HepG2 (cell line): ENCODE data around the gene EPB41L2. TPM values are rescaled to one million over a fixed set of nuclear protein-coding genes. Genes with fewer than 3 reads are reported as not detected.

Experiments
- ATAC-seq: fragments of 200-7000 bp; cut with Tn5 transposase; 3 replicates; pipeline ENCODE4 v1.9.1; 2020; ENCODE audit warnings: mild to moderate bottlenecking, moderate library complexity
- BruUV-seq: library from RNA; stranded (reverse); fragments of 400-500 nt; replicated peaks from 2 replicates; lab custom pipeline; 2021; lab: Mats Ljungman, UMichigan
- CTCF ChIA-PET: fragments of 300-600 bp; formaldehyde crosslinking; extraction: SDS; loops from one replicate; lab custom pipeline; 2021; ENCODE audit warnings: low total read pairs, inconsistent platforms, low intra/inter-chr PET ratio; lab: Yijun Ruan, JAX
- POLR2A ChIA-PET: fragments of 350-600 bp; sonication (Branson Sonifier 250); formaldehyde crosslinking; loops from one replicate; lab custom pipeline; 2020; ENCODE audit warnings: antibody characterized with exemption, inconsistent platforms; lab: Yijun Ruan, JAX
- DNase-seq: peaks from one replicate; pipeline ENCODE4 v3.0.0-alpha.2; 2015; ENCODE audit warnings: low spot score
- FAIRE-seq: peaks from 3 replicates; lab custom pipeline; 2011; peaks lifted over from hg19 to GRCh38; lab: Jason Lieb, UNC
- H2AFZ ChIP-seq: one replicate; pipeline ENCODE4 v1.6.1; 2011; ENCODE audit warnings: low read length, inconsistent platforms
- H3K27ac ChIP-seq: fragments of 300-600 bp; 3 replicates; pipeline ENCODE4 v1.8.0; 2011; ENCODE audit warnings: mixed run types, mild to moderate bottlenecking, mixed read lengths, low read length, inconsistent platforms; ENCODE audit not compliant: insufficient read depth; ENCODE audit errors: extremely low read length
- H3K27me3 ChIP-seq, 2 experiments: fragments of 200-600 bp in 1 of 2; 2 replicates in 1 of 2; 3 replicates in 1 of 2; pipeline versions ENCODE4 v1.6.0 to v1.8.0; 2011; ENCODE audit warnings: low read length in 2 of 2, mild to moderate bottlenecking in 2 of 2, moderate library complexity in 2 of 2, inconsistent platforms in 1 of 2; ENCODE audit not compliant: insufficient read depth in 2 of 2, control insufficient read depth in 1 of 2
- H3K36me3 ChIP-seq, 2 experiments: fragments of 200-600 bp in 1 of 2; replicated peaks in 1 of 2; 2 replicates in 1 of 2; 3 replicates in 1 of 2; pipeline versions ENCODE4 v1.5.1 to v1.8.0; 2011; ENCODE audit warnings: low read length in 2 of 2, inconsistent platforms in 1 of 2; ENCODE audit not compliant: insufficient read depth in 2 of 2, control insufficient read depth in 1 of 2
- H3K4me1 ChIP-seq: 2 replicates; pipeline ENCODE4 v1.5.1; 2012; ENCODE audit warnings: low read length, inconsistent platforms; ENCODE audit not compliant: insufficient read depth
- H3K4me2 ChIP-seq: 2 replicates; pipeline ENCODE4 v1.6.0; 2011; ENCODE audit warnings: low read depth, low read length, inconsistent platforms
- H3K4me3 ChIP-seq, 3 experiments: fragments of 200-600 bp in 1 of 3; sonication (generic), shearing (Covaris generic) in 1 of 3; replicated peaks in 1 of 3; 2 replicates each; pipeline ENCODE4 v1.5.1; 2011 to 2016; ENCODE audit warnings: low read length in 3 of 3, inconsistent platforms in 2 of 3, low read depth in 2 of 3, mild to moderate bottlenecking in 2 of 3, control low read depth in 1 of 3, mixed read lengths in 1 of 3; ENCODE audit not compliant: insufficient read depth in 1 of 3
- H3K79me2 ChIP-seq: one replicate; pipeline ENCODE4 v1.6.1; 2011; ENCODE audit warnings: low read length, inconsistent platforms; ENCODE audit not compliant: insufficient read depth
- H3K9ac ChIP-seq: 2 replicates; pipeline ENCODE4 v1.6.0; 2011; ENCODE audit warnings: mild to moderate bottlenecking, low read depth, low read length, inconsistent platforms; ENCODE audit not compliant: insufficient read depth
- H3K9me3 ChIP-seq: 2 replicates; pipeline ENCODE4 v1.5.1; 2012; ENCODE audit warnings: mild to moderate bottlenecking, low read length
- H4K20me1 ChIP-seq: 2 replicates; pipeline ENCODE4 v1.6.0; 2011; ENCODE audit warnings: inconsistent platforms, mild to moderate bottlenecking, low read length, moderate library complexity; ENCODE audit not compliant: insufficient read depth
- ZNF598 ChIP-seq: sonication (generic); formaldehyde crosslinking; IDR thresholded peaks from 2 replicates; pipeline ENCODE4 v1.5.1; 2020; ENCODE audit warnings: mild to moderate bottlenecking, missing genetic modification reagents, borderline replicate concordance
- ZNF615 ChIP-seq: sonication (generic); formaldehyde crosslinking; IDR thresholded peaks from 2 replicates; pipeline ENCODE4 v1.5.0; 2020; ENCODE audit warnings: mild to moderate bottlenecking, missing genetic modification reagents, borderline replicate concordance
- WGBS: methylation state at CpG from one replicate; pipeline ENCODE4 v1.1.6; 2017; ENCODE audit warnings: low lambda C conversion rate; 5-methylcytosine and 5-hydroxymethylcytosine counted together
- in situ Hi-C: cut with HindIII; loops from 2 replicates; pipeline ENCODE4 v1.10.0; 2017; ENCODE audit warnings: low pct_unique_long_range_greater_than_20kb; ENCODE audit not compliant: extremely low pct_ligation_motif_present
- intact Hi-C: fragments of 100-400 bp; cut with micrococcal nuclease; formaldehyde crosslinking; loops from one replicate; pipeline ENCODE4 v1.10.0; 2022; ENCODE audit not compliant: unreplicated experiment
- polyA plus RNA-seq, 8 experiments: library from polyadenylated mRNA; depleted of rRNA in 3 of 8; stranded (reverse) in 7 of 8; unstranded in 1 of 8; fragments of >200 nt; fragmentation: Illumina TruSeq in 4 of 8; extraction: Trizol in 4 of 8; gene quantifications; 2 replicates each; pipeline versions ENCODE4 v1.2.1 to v1.2.3, GENCODE V29; 2011 to 2016; ENCODE audit warnings: low read depth in 4 of 8, missing spikeins in 1 of 8, mixed read lengths in 1 of 8; ENCODE audit not compliant: insufficient read depth in 1 of 8
- total RNA-seq, 5 experiments: library from RNA; depleted of rRNA; stranded (reverse); fragments of >200 nt; fragmentation: Illumina TruSeq; extraction: Trizol; gene quantifications; 2 replicates each; pipeline ENCODE4 v1.2.3, GENCODE V29; 2016; ENCODE audit warnings: low read depth in 1 of 5
- TF ChIP-seq, protein P1 (sequence below): fragments of 450-650 bp; IDR thresholded peaks from 2 replicates; pipeline ENCODE4 v1.6.1; 2017
- TF ChIP-seq, protein P2 (sequence below): sonication (generic); formaldehyde crosslinking; IDR thresholded peaks from 2 replicates; pipeline ENCODE4 v1.5.0; 2020; ENCODE audit warnings: mild to moderate bottlenecking, missing genetic modification reagents
- TF ChIP-seq, protein P3 (sequence below): sonication (generic); formaldehyde crosslinking; IDR thresholded peaks from 2 replicates; pipeline ENCODE4 v1.4.0; 2020; ENCODE audit warnings: low read depth, mild to moderate bottlenecking, missing genetic modification reagents

The EPB41L2 gene
- total and polyA plus RNA-seq, 2 of the 13 experiments (the other 11 are each of a cell fraction or from before 2014, with no cell fraction given): 41.7 to 56.4 TPM

DNA sequence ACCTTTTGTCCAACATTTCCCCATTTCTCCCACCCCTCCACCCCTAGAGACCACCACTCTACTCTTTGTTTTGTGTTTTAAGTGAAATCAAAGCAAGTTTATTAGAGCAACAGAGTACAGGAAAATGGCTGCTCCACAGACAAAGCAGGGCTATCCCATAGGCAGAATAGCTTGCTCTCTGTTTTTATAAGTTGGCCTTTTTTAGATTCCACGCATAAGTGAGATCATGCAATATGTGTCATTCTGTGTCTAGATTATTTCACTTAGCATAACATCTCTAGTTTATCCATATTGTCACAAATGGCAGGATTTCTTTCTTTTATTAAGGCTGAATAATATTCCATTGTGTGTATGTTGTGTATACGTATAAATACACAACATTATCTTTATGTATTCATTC lies 266.0 kb downstream of the EPB41L2 start:
- Histone ChIP-seq H3K9ac (no peak overlapping the region), H3K4me1 (no peaks in the 10 kb centered on the region), H3K4me3 (no peak overlapping the region), H2AFZ (no peak overlapping the region), H4K20me1 (no peaks in the 10 kb centered on the region), H3K36me3 (no peaks in the 10 kb centered on the region), H3K4me2 (no peak overlapping the region), H3K27me3 (no peaks in the 10 kb centered on the region), H3K27ac (no peak overlapping the region), H3K9me3 (peaks cover 5% of the 10 kb centered on the region), H3K79me2 (no peaks in the 10 kb centered on the region)
- no TSS peak for BruUV-seq
- POLR2A ChIA-PET: interaction anchor here (2.0 kb wide), 1 partner anchor 30 kb away, joined by 4 read pairs; the partner anchor contains the start of gene SMLR1
- no peak for ATAC-seq
- 86% methylated on average over 2 of the region's 2 CpGs for WGBS
- TF ChIP-seq, protein P1, sequence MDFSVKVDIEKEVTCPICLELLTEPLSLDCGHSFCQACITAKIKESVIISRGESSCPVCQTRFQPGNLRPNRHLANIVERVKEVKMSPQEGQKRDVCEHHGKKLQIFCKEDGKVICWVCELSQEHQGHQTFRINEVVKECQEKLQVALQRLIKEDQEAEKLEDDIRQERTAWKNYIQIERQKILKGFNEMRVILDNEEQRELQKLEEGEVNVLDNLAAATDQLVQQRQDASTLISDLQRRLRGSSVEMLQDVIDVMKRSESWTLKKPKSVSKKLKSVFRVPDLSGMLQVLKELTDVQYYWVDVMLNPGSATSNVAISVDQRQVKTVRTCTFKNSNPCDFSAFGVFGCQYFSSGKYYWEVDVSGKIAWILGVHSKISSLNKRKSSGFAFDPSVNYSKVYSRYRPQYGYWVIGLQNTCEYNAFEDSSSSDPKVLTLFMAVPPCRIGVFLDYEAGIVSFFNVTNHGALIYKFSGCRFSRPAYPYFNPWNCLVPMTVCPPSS: no peak
- TF ChIP-seq ZNF615: no peak
- no peak for TF ChIP-seq ZNF598 (CRISPR knock-in tag)
- TF ChIP-seq, protein P2, sequence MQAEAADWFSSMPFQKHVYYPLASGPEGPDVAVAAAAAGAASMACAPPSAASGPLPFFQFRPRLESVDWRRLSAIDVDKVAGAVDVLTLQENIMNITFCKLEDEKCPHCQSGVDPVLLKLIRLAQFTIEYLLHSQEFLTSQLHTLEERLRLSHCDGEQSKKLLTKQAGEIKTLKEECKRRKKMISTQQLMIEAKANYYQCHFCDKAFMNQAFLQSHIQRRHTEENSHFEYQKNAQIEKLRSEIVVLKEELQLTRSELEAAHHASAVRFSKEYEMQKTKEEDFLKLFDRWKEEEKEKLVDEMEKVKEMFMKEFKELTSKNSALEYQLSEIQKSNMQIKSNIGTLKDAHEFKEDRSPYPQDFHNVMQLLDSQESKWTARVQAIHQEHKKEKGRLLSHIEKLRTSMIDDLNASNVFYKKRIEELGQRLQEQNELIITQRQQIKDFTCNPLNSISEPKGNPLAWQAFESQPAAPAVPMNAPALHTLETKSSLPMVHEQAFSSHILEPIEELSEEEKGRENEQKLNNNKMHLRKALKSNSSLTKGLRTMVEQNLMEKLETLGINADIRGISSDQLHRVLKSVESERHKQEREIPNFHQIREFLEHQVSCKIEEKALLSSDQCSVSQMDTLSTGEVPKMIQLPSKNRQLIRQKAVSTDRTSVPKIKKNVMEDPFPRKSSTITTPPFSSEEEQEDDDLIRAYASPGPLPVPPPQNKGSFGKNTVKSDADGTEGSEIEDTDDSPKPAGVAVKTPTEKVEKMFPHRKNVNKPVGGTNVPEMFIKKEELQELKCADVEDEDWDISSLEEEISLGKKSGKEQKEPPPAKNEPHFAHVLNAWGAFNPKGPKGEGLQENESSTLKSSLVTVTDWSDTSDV: no peak
- TF ChIP-seq, protein P3, sequence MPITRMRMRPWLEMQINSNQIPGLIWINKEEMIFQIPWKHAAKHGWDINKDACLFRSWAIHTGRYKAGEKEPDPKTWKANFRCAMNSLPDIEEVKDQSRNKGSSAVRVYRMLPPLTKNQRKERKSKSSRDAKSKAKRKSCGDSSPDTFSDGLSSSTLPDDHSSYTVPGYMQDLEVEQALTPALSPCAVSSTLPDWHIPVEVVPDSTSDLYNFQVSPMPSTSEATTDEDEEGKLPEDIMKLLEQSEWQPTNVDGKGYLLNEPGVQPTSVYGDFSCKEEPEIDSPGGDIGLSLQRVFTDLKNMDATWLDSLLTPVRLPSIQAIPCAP (CRISPR knock-in tag): no peak
- intact Hi-C loops (no loop called here), in situ Hi-C loops (no loop called here)
- no peak for FAIRE-seq
- no peak for DNase-seq
- CTCF ChIA-PET: no interaction called here
